NCI-H82 (cell line): Measurements from ENCODE around the gene TAF6.
"Not testable (repeated sequence)": the region's sequence is repeated elsewhere in the genome, so short reads cannot be mapped to it uniquely, and the experiment has no call there.

Source experiments
- DNase-seq: peaks from one replicate; lab custom pipeline; 2025; lab: John Stamatoyannopoulos, UW

The TAF6 gene

DNA sequence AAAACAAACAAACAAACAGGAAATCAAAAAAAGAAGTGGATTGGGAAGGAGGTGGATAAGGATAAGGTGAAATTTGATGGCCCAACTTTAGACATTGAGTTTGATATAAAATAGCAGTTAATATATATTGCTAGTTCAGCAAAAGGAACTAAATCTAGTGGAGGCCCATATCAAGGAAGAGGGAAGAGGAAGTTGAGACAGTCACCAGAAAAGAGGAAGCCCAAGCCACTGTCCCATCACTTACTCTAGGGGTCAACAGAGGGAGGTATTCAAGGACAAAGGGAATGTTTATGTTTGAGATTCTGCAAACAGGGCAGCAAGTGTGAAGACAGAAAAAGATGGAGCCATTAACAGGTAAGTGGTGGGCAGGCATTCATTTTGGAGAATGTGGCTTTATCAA, 33.2 kb upstream of the TAF6 start:
- DNase-seq, result no peak

- DNase-seq, result peak; percentile 100
These were observed 29.6 kb upstream of the TAF6 start, which contains the start of gene LAMTOR4 for GRCh38 chr7:100148559-100149328. Gene LAMTOR4 (plus strand): TSS chr7:100148918. CDS start chr7:100148973, 55 bp downstream.

- DNase-seq, result no peak
These were observed 29.0 kb upstream of the TAF6 start for GRCh38 chr7:100148225-100148558.

DNA sequence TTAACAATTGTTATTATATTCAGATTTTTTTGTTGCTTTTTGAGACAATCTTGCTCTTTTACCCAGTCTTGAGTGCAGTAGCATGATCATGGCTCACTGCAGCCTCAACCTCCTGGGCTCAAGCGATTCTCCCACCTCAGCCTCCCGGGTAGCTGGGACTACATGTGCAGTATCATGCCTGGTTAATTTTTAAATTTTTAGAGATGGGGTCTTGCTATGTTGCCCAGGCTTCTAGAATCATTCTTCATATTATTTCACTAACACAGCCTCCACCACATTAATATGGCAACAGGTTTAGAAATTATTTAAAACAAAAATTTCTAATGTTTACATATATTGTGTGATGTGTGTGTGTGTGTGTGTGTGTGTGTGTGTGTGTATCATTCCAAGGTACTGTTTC, 28.1 kb upstream of the TAF6 start:
- DNase-seq, result no peak

GRCh38 chr7:100146350-100146749, 27.2 kb upstream of the TAF6 start:
- not testable (repeated sequence) for DNase-seq

DNA sequence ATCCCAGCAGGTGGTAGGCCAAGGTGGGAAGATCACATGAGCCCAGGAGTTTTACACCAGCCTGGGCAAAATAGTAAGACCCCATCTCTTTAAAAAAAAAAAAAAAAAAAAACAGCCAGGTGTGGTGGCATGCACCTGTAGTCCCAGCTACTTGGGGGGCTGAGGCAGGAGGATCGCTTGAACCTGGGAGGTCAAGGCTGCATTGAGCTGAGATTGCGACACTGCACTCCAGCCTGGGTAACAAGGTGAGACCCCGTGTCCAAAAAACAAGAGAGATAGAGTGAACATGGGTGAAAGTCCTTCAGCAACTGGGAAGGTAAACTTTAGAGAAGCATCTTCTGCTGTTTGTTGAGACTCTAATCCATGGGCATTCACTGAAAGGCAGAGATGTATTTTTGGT, 23.3 kb upstream of the TAF6 start:
- DNase-seq, result no peak

DNA sequence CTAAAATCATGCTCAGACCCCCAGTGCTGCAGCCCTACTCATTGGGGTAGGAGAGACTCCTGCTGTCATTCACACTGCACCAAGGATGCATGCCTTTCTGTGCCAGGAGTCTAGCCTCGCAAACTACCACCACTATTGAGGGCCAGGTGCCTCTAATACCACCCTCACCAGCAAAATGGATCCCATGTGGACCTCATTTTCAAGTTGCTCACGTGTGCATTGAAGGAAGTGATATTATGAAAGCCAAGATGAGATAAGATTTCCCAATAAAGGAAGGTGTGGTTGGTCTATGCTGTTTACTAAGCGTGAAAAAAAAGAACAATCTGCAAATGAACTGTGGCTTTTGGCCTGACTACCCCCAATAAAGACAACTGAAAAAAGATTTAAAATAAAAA, 22.4 kb upstream of the TAF6 start:
- no peak for DNase-seq

DNA sequence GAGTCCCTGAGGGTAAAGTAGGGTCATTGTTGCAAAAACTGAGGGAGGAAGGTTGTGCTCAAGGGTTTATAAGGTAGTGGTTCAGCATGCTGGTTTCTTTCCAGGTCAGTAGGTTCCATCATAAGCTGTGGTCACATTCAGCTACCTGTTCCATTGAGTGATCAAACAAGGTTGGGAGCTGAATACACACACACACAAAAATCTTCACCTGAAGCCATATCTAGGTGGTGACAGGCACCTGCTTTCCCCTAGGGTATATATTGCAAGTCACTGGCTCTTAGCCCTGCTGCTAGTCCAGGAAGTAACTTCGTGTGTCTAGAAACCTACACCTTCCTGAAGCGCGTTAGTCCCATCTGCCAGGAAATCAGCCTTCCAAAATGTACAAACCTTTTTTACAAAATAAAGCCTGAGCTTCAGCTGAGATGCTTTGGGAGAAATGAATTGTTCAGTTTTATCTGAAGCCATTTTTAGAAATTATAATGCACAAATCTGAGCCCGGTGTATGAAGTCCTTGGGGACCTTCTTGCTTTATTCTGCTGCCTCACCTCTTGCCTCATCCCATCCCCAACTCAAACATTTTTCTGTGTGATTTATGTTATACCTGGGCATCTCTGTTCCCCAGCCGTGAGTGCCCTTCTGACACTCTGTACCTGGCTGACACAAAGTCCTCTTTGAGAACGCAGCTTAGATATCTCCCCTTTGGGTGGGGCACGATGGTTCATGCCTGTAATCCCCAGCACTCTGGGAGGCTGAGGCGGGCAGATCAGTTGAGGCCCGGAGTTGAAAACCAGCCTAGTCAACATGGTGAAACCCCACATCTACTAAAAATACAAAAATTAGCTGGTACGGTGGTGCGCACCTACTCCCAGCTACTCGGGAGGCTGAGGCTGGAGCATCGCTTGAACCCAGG, 18.9 kb upstream of the TAF6 start:
- DNase-seq, result no peak

DNA sequence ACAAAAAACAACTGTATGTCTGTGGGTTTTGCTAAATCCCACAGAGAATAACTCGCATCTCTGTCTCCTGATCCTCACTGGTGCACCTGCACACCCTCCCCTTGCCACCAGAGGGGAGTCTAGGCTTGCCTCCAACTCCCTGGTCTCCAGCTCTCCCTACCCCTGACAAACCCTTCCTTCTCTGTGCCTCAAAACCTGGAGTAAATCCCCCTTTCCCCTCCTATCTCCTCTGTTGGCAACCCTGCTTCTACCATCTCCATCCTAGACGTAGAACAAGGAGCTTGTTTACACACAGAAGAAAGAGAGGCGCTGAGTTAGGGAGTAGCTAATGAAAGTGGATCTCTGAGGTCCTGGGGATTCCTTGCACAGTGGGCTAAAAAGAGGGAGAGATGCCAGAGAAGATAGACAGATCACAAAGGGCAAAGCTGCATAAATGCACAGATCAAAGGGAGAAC, 13.6 kb upstream of the TAF6 start:
- peak; percentile 85 for DNase-seq

DNA sequence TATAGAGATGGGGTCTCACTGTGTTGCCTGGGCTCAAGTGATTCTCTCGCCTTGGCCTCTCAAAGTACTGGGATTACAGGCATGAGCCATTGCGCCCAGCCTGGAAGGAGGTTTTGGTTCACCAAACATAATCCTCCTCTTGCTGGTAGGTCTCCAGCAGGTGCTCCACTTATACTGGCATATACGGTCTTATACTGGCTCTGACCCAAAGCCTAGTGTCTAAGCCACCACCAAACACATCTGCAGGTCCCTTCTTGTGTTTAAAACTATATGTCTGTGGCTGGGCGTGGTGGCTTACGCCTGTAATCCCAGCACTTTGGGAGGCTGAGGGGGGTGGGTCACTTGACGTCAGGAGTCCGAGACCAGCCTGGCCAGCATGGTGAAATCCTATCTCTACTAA, 13.0 kb upstream of the TAF6 start:
- DNase-seq, result peak; percentile 41

- DNase-seq, result peak; percentile 89
These were observed 11.7 kb upstream of the TAF6 start for GRCh38 chr7:100130608-100131453.

- DNase-seq, result not testable (repeated sequence)
These were observed 11.1 kb upstream of the TAF6 start for GRCh38 chr7:100130220-100130607.

DNA sequence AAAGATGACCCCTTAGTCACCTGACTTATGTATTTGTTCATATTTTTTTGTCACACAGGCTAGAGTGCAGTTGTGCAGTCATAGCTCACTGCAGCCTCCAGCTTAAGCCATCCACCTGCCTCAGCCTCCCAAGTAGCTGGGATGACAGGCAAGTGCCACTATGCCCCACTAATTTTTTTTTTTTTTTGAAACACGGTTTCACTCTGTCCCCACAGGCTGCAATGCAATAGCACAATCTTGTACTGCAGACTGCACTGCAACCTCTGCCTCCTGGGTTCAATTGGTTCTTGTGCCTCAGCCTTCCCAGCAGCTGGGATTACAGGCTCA, 9.4 kb upstream of the TAF6 start:
- no peak for DNase-seq

- peak; percentile 61 for DNase-seq
These were observed 8.9 kb upstream of the TAF6 start for GRCh38 chr7:100127866-100128636.

DNA sequence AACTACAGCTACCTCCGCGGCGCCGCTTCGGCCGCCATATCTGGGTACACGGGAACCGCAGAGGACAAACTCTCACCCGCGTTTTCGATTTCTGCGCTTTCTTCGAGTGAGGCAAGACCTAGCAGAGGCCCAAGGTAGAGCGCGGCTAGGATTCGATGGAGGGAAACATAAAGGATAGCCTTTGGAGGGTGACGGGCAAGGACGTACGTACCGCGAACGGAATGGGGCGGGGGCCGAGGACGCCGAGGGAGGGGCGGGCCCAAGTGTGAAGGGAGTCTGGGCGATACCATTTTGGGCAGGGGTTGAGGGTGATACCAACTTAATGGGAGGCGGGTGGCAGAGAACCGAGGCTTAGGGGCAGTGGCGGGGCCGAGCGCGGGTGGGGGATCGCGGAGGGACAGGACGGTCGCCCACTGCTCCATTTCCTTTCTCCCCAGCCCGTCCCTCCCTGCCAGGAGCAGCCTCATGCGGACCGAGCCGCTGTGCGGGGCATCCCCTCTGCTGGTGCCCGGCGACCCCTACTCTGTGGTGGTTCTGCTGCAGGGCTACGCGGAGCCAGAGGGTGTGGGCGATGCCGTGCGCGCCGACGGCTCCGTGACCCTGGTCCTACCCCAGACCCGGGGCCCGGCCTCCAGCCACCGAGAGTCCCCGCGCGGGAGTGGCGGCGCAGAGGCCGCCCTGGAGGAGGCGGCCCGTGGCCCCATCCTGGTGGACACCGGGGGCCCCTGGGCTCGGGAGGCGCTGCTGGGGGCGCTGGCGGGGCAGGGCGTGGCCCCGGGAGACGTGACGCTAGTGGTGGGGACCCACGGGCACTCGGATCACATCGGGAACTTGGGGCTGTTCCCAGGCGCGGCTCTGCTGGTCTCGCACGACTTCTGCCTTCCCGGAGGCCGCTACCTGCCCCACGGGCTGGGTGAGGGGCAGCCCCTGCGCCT, 8.0 kb upstream of the TAF6 start, which contains the start of gene MBLAC1:
MBLAC1 (plus strand) TSS at position 37 of the 935 bp plus-strand sequence; CDS start at position 466, 429 bp downstream.
- DNase-seq, result peak; percentile 96

- DNase-seq, result no peak
These were observed 7.2 kb upstream of the TAF6 start for GRCh38 chr7:100126239-100126930.

GRCh38 chr7:100124301-100125230, 5.4 kb upstream of the TAF6 start:
- DNase-seq, result no peak

GRCh38 chr7:100122568-100122967, 3.4 kb upstream of the TAF6 start:
- no peak for DNase-seq

GRCh38 chr7:100122067-100122466, 2.9 kb upstream of the TAF6 start:
- no peak for DNase-seq
